ENCODE data around the gene GHDC.

Gene GHDC

DNA sequence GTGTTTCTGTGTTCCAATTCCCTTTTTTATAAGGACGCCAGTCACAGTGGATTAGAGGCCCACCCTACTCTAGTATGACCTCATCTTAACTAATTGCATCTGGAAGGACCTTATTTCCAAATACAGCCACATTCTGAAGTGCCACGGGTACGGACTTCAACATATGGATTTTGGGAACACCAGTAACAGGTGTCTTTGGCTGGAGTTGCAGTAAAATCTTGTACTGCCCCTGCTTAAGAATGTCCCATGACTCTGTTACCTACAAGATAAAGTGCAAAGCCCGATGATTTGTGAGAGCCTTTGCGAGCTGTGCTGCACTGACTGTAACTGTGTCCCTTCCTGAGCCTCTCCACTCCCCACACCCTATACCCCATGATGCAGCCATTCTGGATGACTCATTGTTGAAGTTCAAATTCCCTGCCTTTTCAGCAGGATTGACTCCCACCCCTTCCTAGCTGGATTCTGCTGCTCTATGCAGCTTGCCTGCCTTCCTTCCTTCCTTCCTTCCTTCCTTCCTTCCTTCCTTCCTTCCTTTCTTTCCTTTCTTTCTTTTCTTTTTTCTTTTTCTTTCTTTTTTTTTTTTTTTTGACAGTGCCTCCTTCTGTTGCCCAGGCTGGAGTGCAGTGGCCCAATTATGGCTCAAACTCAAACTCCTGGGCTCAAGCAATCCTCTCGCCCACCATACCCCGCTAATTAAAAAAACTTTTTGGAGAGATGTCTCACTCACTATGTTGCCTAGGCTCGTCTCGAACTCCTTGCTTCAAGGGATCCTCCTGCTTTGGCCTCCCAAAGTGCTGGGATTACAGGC lies 11.2 kb downstream of the GHDC start:
- peak; percentile 49 for DNase-seq (ENCODE audit: low read depth)

- no peak for DNase-seq (ENCODE audit: low read depth)
Measured at GRCh38 chr17:42181851-42182207, 12.5 kb downstream of the GHDC start.

DNA sequence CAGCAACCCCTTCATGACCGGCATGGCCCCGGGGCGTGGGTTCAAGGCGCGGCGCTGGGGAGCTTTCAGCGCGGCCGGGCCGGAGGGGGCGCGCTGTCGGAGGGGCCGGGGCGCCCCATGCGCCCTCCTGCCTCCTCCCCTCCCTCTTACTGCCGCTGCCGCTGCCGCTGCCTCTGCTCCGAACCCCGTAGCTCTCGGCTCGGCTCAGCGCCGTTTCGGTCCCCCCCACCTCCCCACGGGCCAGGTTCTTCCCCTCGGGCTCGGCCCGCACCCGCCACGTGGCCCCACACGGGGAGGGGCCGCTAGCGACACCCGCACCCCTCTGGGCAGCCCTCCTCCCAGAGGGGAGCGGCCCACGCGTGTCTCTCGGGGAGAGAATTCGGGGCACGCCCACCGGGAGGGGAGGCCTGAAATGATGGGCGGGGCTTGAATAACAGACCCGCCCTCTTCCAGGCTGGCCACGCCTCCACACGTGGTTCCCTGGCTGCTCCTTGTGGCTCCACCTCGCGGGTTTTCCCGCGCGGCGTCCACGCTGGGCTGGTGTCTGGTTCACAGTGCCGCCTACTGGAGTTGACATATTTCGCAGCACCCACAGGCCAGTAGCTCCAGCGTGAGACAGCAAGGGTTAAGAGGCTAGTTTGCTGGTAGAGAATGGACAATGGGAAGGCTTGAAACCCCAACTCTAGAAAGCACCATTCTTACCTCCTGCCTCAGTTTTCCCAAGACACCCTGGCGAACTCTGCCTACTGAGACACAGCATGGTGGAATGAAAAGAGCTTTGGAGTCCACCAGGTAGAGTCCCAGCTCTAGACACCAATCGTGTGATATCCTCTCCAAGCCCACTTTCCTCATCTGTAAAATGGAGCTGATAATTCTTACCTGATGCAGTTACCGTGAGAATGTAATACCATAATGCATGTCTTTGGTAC lies 13.1 kb downstream of the GHDC start, which contains the start of gene KCNH4:
TSS of gene KCNH4 (minus strand) at position 221 of the 929 bp plus-strand sequence. CDS start at position 24, 197 bp downstream.
- DNase-seq (ENCODE audit: low read depth) = peak; percentile 82

- no peak for DNase-seq (ENCODE audit: low read depth)
Measured at GRCh38 chr17:42180411-42180921, 13.8 kb downstream of the GHDC start.

GRCh38 chr17:42179911-42180410 lies 14.3 kb downstream of the GHDC start:
- peak; percentile 31 for DNase-seq (ENCODE audit: low read depth)

DNA sequence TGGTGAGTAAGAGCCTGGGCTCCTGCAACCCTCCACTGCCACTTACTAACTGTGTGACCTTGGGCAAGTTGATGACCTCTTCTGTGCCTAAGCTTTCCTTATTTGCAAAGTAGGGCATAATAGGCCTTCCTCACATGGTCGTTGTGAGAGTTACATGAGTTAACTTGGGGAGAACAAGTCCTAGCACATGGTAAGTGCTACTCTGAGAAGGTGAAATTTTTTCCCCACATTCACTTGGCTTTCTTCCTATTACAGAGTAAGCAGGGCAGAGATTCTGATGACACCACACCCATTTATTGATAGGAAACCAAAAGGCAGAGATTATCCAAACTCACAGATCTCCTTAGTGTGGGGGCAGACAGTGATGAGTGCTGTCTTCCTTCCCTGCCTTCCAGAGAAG lies 15.0 kb downstream of the GHDC start:
- DNase-seq (ENCODE audit: low read depth) = no peak

DNA sequence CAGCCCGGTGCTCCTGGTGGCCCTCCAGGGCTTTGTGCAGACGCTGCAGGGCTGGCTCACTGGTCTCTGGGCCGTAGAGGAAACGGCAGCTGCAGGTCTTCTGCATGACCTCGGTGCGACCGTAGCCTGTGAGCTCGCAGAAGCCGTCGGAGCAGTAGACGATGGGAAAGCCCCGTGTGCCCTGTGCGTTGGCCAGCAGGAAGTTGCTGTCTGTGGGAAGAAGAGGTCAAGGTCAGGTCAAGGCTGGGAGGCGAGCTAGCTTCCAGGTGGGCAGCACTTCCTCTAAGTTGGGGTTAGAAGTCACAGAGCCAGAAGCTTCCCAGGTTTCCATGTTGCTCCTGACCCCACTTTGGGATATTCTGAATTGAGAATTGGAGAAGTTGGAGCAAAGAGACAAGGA lies 15.5 kb downstream of the GHDC start:
- no peak for DNase-seq (ENCODE audit: low read depth)

GRCh38 chr17:42177684-42178083 lies 16.6 kb downstream of the GHDC start:
- DNase-seq (ENCODE audit: low read depth) = no peak

- DNase-seq (ENCODE audit: low read depth) = no peak
Measured at GRCh38 chr17:42174126-42174783, 20.0 kb downstream of the GHDC start.

DNA sequence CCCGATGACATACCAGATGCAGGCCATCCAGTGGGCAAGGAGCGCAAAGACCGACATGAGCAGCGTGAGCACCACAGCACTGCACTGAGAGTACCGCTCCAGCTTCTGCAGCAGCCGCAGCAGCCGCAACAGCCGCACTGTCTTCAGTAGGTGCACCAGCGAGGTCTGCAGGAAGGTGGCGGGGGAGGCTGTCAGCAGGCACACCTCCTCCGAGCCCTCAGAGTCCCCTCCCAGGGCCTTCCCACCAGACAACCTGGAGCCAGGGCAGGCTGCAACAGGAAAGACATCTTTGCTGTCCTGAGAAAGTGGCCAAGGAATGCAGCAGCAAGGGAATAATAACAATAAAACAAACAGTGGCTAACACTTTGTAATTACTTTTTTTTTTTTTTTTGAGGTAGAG lies 22.5 kb downstream of the GHDC start:
- DNase-seq (ENCODE audit: low read depth) = no peak

DNA sequence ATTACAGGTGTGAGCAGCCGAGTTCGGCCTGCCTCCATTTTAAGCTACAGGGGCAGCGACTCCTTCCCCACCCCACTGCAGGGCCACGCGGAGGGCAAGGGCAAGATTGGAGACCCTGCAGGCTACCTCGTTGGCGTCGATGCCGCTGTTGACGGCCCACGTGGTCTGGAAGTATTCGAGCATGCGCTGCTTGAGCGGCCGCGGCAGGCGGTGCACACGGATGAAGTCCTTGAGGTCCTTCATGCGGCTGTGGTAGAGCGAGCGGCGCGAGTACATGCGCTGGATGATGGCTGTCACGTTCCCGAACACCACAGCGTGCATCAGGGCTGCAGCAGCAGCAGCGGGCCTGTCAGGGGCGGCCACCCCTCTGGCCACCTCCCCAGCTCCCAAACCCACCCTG lies 24.9 kb downstream of the GHDC start:
- no peak for DNase-seq (ENCODE audit: low read depth)

- no peak for DNase-seq (ENCODE audit: low read depth)
Measured at GRCh38 chr17:42167807-42168206, 26.5 kb downstream of the GHDC start.

- DNase-seq (ENCODE audit: low read depth) = no peak
Measured at GRCh38 chr17:42166196-42166763, 28.0 kb downstream of the GHDC start.

DNA sequence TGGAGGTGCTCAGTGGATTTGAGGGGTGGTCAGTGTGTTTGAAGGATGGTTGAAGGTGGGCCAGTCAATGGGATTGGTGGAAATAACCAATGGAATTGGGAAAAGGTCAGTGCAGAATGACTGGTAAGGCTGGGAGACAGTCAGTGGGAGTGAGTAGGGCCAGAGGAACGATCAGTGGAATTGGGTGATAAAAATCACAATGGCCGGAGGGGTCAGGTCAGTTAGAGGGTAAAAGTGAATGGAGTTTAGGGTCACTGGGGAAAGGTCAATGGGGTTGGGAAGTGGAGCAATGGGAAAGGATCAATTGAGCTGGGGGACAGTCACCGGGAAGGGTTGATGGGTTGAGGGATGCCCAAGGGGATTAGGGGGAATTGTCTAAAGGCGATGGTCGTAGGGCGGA lies 28.5 kb downstream of the GHDC start:
- no peak for DNase-seq (ENCODE audit: low read depth)

DNA sequence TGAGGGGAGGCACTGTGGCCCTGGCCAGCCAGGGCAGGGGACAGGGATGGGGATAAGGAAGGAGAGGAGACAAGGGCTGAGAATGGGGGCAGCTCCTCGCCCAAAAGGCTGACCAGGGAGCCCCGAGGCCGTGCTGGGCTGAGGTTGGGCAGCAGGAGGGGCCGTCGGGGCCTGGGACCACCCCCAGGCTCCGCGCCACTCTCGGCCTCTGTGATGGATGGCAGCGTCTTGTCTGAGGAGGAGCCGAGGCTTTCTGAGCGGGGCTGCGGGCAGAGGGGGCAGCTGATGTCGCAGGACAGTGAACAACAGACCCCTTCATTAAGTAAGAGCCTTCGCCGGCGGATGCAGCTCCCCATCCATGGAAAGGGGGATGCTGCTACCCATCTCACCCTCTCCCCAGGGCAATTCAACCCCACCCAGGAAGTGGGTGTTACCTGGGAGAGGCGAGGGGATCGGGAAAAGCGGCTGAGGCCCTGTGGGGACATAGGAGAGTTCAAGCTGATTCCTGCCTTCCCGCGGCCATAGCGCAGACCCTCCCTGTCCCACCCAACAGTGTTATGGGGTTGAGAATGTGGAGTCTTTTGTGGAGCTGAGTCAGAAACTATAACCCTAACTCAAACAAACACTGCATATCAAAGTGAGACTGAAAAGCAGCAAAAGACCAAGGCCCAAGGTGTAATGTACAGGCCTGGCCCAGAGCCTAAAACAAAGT lies 30.4 kb downstream of the GHDC start:
- DNase-seq (ENCODE audit: low read depth) = no peak

GRCh38 chr17:42163113-42163512 lies 31.2 kb downstream of the GHDC start:
- no peak for DNase-seq (ENCODE audit: low read depth)

DNA sequence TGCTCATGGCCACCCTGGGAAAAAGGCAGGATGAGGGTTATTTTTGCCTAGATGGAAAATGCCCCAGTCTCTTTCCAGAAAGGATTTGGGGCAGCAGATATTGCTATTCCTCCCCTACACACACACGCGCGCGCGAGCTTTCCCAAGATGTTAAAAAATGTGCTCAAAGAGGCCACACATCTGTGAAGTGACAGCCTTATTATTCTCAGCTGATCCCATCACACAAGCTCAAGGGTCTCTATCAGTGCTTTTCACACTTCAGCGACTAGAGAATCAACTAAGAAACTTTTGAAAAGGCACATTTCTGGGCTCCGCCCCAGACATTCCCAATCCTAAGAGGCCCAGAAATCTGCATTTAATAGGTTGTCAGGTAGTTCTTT lies 33.8 kb downstream of the GHDC start:
- no peak for DNase-seq (ENCODE audit: low read depth)

DNA sequence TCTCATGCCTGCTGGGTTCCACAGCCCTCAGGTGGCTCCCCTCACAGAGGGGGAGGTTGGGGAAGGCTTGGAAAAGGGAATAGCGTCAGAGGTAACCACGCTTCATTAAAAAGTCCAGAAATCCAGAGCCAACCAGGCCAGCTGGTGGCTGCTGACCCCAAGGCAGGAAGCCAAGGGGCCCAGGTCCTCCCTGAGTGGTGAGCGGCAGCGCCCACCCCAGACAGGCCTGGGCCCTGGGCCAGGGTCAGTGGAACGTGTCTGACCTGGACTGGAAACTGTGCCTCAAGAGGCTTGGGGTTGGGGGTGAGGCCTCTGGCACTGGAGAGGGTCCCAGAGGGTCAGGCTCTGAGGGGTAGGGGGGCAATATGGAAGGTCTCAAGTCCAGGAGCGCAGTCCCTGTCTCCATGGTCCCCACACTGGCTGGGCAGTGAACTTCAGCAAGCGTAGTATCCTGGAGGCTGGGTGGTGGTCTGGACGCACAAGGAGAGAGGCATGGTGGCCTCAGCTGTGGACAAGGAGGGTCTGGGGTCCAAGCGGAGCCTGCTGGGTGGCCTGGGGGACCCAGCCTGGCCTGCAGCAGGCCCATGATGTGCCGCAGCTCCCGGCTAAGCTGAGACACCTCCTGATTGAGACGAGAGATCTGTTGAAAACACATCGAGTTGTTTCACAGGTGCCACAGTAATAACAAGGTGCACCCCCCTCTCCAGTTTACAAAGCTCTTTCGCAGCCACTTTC lies 34.3 kb downstream of the GHDC start:
- no peak for DNase-seq (ENCODE audit: low read depth)

DNA sequence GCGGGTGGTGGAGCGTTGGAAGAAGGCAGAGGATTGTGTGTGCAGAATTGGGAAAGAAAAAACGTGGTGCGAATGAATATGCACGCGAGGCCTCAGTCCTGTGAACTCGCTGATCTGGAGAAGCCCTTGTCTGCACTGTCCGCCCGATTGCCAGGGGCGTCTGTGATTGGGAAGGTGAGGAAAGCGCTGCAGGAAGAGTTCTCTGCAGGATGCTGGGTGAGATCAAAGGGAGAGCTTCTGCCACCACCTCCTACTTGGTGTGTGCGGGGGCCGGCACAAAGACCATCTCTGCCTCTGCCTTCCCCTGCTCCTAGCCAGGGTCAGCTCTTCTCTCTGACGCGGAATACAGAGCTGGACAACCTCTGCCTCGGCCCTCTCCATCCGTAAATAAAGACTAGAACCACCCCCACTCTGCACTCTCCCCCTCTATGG lies 38.7 kb downstream of the GHDC start:
- DNase-seq (ENCODE audit: low read depth) = no peak
